Uterus (tissue), 2 donors: ENCODE results near the gene SULT1A2.

ENCODE experiments used
- CTCF ChIP-seq, 4 experiments: fragments of 200-600 bp in 2 of 4; fragments of 450-650 bp in 2 of 4; sonication (generic) in 2 of 4; IDR thresholded peaks; one replicate each; pipeline ENCODE4 v1.5.1; 2016 to 2019; ENCODE audit warnings: antibody characterized with exemption in 4 of 4, mild to moderate bottlenecking in 2 of 4, moderate library complexity in 1 of 4
- POLR2A ChIP-seq, 2 donors: fragments of 450-650 bp; IDR thresholded peaks; one replicate each; pipeline ENCODE4 v1.6.1; 2016; ENCODE audit warnings: antibody characterized with exemption in 2 of 2, mild to moderate bottlenecking in 1 of 2, moderate library complexity in 1 of 2

- TF ChIP-seq POLR2A (IDR thresholded peaks at IDR 0.05), result no peak
- TF ChIP-seq CTCF (IDR thresholded peaks at IDR 0.05), result no peak
These were observed 26.4 kb upstream of the SULT1A2 start for GRCh38 chr16:28623172-28623711.
